Stimulated activated CD4-positive, alpha-beta T cell treated with anti-CD3 and anti-CD28 coated beads, Interleukin-4, amount 100 ng/mL, for 48 hours (primary cell): ENCODE data around the gene WDR17.
"Not testable (repeated sequence)": the region's sequence is repeated elsewhere in the genome, so short reads cannot be mapped to it uniquely, and the experiment has no call there.

Experiments
- DNase-seq, 2 donors: peaks; one replicate each; pipeline ENCODE4 v3.0.0-alpha.2; 2020; ENCODE audit warnings: low read depth in 2 of 2

Gene WDR17

GRCh38 chr4:176193126-176193525 lies 127.5 kb downstream of the WDR17 start:
- DNase-seq, result no peak

- peak in 1 of 2 donors; percentile 31 for DNase-seq
Measured at GRCh38 chr4:176193938-176194337, 128.3 kb downstream of the WDR17 start.

- peak; percentile 93 for DNase-seq
Measured at GRCh38 chr4:176195184-176195978, 129.7 kb downstream of the WDR17 start, which contains the start of gene SPATA4. SPATA4 (minus strand) TSS chr4:176195585; CDS start chr4:176195562, 23 bp downstream.

GRCh38 chr4:176198316-176198903 lies 132.8 kb downstream of the WDR17 start:
- DNase-seq, result no peak

- DNase-seq, result no peak
Measured at GRCh38 chr4:176205299-176205698, 139.7 kb downstream of the WDR17 start.

GRCh38 chr4:176207839-176208238 lies 142.2 kb downstream of the WDR17 start:
- DNase-seq, result no peak

- DNase-seq, result no peak
Measured at GRCh38 chr4:176209535-176209934, 143.9 kb downstream of the WDR17 start.

- DNase-seq, result no peak
Measured at GRCh38 chr4:176210101-176210500, 144.5 kb downstream of the WDR17 start.

GRCh38 chr4:176210579-176211296 lies 145.1 kb downstream of the WDR17 start:
- no peak for DNase-seq

- DNase-seq, result not testable (repeated sequence)
Measured at GRCh38 chr4:176212351-176212750, 146.7 kb downstream of the WDR17 start.

GRCh38 chr4:176217510-176217909 lies 151.9 kb downstream of the WDR17 start:
- no peak for DNase-seq

GRCh38 chr4:176222149-176222548 lies 156.5 kb downstream of the WDR17 start:
- DNase-seq, result no peak

GRCh38 chr4:176223561-176223960 lies 157.9 kb downstream of the WDR17 start:
- no peak for DNase-seq

GRCh38 chr4:176226736-176227135 lies 161.1 kb downstream of the WDR17 start:
- DNase-seq, result no peak

GRCh38 chr4:176229645-176230044 lies 164.0 kb downstream of the WDR17 start:
- DNase-seq, result no peak
